Hematopoietic multipotent progenitor cell treated with erythropoietin and hydrocortisone succinate and interleukin-3 and kit ligand, for 15 days (in vitro differentiated cells): ENCODE measurements around the gene CDT1.

ENCODE experiments used
- DNase-seq: peaks from one replicate; pipeline ENCODE4 v3.0.0-alpha.2; 2015; ENCODE audit warnings: low spot score

CDT1 gene

GRCh38 chr16:88838566-88838965 lies 35.0 kb downstream of the CDT1 start:
- DNase-seq, result no peak

DNA sequence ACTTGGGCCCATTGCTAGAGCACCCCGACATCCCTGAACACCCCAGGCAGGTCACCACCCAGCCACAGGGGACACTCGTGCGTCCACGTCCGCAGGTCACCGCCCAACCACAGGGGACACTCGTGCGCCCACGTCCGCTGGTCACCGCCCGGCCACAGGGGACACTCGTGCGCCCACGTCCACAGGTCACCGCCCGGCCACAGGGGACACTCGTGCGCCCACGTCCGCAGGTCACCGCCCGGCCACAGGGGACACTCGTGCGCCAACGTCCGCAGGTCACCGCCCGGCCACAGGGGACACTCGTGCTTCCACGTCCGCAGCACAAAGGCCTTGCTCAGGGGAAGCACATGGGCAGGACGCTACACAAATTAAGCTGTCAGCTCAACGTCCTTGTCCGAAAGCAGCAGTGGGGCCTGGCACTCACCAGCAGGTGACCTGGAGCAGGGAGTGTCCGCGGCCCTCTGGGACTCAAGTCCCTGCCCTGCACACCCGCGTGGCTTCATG lies 35.5 kb downstream of the CDT1 start:
- DNase-seq, result no peak

- DNase-seq, result no peak
Measured at GRCh38 chr16:88839745-88840599, 36.4 kb downstream of the CDT1 start.

GRCh38 chr16:88840600-88841215 lies 37.1 kb downstream of the CDT1 start:
- DNase-seq, result no peak

DNA sequence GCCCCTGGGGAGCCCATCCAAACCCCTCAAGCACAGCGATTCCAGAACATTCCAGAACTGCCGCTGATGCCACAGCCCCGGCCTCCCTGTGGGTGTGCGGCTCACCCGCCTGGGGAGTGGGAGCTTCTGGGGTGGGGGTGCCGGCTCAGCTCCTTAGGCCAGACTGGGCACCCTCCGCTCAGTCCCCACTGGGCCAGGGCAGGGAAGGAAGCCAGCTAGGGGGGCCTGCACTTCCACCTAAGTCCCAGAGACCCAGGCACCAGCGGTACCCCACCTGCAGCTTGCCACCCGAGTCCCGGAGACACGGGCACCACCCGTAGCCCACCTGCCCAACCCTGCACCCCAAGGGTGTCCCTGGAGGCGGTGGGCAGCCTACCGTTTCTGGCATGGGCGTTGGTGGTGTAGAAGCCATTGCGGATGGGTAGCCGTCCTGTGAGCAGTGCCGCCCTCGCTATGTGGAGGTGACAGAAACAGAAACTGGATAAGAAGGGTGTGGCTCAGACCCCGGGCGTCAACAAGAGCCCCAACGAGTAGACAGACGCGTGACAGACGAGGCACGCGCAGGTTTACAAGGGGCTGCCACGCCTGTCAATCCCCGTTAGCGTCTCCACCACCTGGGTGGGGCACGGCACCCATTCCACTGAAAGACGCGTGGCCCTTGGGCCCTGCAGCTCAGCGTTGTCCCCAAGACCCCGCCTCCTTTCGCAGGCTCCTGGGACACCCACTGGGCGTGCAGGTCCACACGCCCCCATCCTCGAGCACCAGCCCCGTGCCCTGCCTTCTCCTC lies 38.1 kb downstream of the CDT1 start:
- no peak for DNase-seq

DNA sequence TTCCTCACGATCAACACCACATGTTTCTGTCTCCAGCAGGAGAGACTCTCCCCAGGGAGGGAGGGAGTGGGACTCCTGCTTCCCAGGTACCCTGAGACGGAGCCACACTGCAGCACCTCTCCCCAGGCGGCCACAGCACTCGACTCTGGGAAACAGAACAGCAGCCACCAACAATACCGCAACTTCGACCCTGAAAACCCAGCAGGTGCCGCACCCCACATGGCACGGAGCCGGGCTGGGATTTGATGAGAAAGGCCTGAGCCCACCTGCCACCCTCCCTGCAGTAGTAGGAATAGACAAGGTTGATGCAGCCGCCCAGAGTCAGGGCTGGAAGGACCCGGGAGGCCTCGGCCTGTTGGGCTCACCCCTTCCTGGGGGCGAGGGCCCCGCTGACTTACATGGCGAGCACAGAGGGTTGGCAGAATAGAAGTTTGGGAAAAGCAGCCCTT lies 38.7 kb downstream of the CDT1 start:
- DNase-seq, result no peak

DNA sequence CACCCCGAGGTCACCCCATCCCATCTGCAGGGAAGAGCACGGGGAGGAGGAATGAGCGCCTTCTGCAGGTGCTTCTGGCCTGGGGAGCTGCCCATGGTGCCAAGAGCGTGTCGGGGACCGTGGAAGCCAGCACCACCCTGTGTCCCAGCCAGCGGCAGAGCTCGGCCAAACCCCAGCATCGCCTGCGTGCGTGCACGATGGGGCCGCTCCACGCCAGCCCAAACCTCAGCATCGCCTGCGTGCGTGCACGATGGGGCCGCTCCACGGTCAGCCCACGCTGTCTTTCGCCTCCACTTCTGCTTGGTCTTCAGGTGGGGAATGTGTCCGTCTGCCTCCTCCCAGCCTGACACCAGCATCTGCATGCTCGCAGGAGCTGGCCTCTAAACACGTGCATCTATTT lies 39.2 kb downstream of the CDT1 start:
- no peak for DNase-seq

GRCh38 chr16:88843256-88843655 lies 39.7 kb downstream of the CDT1 start:
- no peak for DNase-seq

- DNase-seq, result no peak
Measured at GRCh38 chr16:88844419-88845036, 40.9 kb downstream of the CDT1 start.

- no peak for DNase-seq
Measured at GRCh38 chr16:88846088-88846487, 42.5 kb downstream of the CDT1 start.

DNA sequence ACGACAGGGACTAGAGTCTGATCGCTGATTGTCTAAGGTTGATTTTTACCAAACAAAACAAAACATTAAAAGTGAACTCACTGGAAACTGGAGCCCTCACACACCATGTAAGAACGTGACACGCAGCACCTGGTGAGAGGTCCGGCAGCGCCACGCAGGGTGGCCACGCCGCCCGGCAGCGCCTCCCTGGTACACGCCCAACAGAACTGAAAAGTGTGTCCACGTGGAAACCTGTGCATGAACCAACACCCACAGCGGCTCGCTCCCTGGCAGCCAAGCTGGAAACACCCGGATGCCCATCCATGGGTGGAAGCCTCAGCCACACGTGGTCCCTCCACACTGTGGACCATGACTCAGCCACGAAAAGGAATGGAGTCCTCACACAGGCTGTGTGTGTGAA lies 44.1 kb downstream of the CDT1 start:
- no peak for DNase-seq

DNA sequence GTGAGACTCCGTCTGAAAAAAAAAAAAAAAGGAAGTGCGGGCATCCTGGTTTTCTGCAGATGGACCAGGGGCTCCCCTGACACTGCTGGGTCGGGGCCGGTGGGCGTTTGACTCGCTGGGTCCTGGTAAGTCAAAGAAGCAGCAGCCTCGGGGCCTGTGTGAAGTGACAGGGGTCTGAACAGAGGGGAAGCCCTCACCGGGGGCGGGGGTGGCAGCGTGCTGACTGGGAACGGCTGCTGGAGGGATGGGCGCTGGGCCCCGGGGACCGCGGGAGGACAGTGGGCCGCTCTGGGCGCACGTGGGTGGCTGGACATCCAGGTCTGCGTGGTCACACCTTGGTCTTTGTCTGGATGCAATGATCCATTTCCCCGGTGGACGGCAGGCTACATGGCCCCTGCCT lies 45.0 kb downstream of the CDT1 start:
- no peak for DNase-seq

GRCh38 chr16:88850531-88851199 lies 47.1 kb downstream of the CDT1 start:
- no peak for DNase-seq

DNA sequence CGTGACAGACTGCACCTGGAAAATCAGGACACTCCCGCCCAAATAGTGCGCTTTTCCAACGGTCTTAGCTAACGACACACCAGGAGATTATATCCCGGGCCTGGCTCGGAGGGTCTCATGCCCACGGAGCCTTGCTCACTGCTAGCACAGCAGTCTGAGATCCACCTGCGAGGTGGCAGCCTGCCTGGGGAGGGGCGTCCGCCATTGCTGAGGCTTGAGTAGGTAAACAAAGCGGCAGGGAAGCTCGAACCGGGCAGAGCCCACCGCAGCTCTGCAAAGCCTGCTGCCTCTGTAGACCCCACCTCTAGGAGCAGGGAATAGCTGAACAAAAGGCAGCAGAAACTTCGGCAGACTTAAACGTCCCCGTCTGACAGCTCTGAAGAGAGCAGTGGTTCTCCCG lies 48.0 kb downstream of the CDT1 start:
- DNase-seq, result no peak

DNA sequence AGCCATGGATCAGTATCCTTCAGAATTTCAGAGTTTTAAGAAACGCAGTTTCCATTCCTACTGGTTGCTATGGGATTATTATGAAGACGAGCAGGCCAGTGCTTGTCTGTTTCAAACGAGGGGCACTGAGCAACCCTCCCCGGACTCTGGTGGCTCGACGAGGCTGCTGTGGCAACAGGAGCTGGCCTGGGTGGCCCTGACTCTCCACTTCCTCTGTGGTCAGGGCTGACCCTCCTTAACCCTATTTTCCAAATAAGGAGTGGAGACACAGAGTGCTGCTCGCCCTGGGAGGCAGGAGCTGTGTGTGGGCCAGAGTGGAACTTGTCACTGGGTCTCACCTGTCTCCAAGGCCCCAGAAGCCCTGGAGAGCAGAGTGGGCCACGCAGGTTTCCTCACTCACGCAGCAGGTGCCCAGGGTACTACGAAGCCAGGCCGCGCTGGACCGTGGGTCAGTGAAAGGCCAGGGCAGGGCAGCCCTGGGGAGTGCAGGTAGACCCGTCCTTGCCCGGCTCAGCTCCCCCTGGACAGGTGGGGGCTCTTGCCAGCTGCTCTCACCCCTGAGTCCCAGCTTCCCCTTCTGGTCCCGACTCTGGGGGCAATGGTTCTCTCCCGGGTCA lies 49.8 kb downstream of the CDT1 start:
- DNase-seq, result no peak

DNA sequence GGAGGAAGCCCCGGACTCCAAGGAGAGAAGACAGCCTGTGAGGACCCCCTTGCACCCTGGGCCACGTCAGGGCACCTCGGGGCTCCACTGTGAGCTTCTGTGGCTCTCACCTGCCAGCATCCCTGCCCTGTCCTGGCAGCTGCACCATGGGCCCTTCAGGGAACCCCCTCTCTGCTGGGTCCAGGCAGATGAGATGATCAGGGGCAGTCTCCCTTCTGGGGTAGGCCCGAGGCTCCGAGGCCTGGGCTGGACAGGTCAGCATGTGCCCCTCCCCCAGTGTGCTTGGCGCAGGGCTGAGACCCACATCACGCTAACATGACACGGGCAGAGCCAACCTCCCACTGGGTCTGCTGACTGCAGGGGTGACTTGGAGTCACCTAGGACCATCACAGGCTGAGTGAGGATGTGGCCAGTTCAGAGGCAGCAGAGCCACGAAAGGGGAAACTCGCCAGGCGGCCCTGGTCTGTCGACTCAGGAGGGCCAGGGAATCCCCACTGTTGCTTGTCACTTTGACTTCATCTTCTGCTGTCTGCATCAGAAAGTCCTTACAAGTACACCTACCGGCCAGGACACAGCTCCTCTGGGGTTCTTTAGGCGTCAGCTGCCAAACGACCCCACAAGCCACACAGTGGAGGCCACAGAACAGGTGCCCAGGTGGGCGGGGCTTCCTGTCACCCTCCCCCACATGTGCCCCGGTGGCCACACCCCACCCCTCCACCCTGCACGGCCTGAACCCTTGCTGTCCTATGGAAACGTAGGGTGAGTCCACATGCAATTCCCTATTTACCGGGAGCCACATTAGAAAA lies 50.9 kb downstream of the CDT1 start:
- DNase-seq, result no peak

- no peak for DNase-seq
Measured at GRCh38 chr16:88855176-88855575, 51.6 kb downstream of the CDT1 start.

DNA sequence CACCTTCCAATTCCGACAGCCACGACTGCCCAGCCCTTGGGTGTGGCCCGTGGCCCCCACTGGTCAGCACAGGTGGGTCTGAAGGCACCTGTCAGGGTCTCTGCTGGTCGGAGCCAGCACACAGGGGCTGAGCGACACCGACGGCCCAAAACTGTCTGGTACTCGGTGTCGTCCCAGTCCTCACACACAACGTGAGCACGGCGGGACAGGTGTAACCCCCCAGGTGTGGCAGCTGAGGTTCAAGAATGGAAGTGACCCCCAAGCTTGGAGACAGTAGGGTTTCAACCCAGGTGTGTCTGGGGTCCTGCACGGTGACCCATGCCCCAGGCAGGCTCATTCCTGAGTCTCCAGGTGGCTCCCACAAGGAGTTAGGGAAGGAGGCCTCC lies 52.1 kb downstream of the CDT1 start:
- no peak for DNase-seq

GRCh38 chr16:88856122-88856827 lies 52.7 kb downstream of the CDT1 start:
- DNase-seq, result no peak
